CD4-positive, alpha-beta T cell treated with Interleukin-15 for 1 hour (primary cell): Measurements from ENCODE around the gene BRIX1.

Experiments
- DNase-seq: peaks from one replicate; pipeline ENCODE4 v3.0.0-alpha.2; 2020

The BRIX1 gene, protein sequence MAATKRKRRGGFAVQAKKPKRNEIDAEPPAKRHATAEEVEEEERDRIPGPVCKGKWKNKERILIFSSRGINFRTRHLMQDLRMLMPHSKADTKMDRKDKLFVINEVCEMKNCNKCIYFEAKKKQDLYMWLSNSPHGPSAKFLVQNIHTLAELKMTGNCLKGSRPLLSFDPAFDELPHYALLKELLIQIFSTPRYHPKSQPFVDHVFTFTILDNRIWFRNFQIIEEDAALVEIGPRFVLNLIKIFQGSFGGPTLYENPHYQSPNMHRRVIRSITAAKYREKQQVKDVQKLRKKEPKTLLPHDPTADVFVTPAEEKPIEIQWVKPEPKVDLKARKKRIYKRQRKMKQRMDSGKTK

GRCh38 chr5:34915139-34915855, at the start of gene BRIX1, which contains the start of gene RAD1:
Gene BRIX1 (plus strand): TSS chr5:34915711. CDS start chr5:34915739, 28 bp downstream.
Gene RAD1 (minus strand): TSS chr5:34915504. CDS start chr5:34914892, 612 bp downstream.
- DNase-seq, result peak; percentile 94

DNA sequence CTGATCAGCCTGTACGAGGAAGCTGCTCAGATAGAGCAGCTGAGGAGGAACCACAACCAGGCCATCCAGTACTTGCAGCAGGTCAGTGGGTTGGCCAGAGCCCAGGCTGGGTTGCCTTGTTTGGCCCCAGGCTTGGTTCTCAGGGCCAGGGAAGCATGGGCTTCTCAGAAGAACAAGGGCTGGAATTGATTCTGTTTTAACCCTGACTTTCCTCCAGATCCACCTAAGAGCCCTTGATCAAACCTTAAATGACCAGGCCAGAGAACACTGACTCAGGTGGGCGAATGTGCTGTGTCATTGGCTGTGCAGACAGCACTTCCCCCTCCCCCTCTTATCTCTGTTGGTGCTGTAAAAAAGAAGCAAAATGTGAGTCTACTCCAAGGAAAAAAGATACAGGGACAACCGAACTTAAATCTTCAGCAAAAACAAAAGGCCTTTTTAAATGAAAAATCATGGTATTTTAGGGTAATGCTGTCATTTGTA, 48.5 kb upstream of the BRIX1 start:
- DNase-seq, result no peak

GRCh38 chr5:34867660-34868059, 47.9 kb upstream of the BRIX1 start:
- no peak for DNase-seq

- no peak for DNase-seq
Observed at GRCh38 chr5:34868791-34869190, 46.7 kb upstream of the BRIX1 start.

DNA sequence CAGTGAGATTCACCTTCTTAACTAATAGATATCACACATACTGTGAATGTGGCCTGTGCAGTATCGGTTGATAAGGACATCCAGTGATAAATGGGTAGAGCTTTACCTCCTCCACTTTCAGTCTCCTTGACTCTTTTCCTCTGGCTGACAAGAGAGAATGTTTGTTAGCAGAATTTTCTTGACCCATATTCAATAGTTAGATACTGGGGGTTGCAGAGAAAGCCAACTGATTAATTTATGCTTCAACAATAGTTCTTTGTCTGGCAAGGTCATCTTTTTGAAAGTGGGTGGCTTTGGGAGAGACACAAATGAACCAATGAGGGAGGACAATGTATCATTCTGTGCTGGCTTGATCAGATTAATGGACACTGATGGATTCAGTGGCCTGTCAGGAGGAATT, 46.3 kb upstream of the BRIX1 start:
- DNase-seq, result no peak

GRCh38 chr5:34870382-34870781, 45.1 kb upstream of the BRIX1 start:
- DNase-seq, result no peak

DNA sequence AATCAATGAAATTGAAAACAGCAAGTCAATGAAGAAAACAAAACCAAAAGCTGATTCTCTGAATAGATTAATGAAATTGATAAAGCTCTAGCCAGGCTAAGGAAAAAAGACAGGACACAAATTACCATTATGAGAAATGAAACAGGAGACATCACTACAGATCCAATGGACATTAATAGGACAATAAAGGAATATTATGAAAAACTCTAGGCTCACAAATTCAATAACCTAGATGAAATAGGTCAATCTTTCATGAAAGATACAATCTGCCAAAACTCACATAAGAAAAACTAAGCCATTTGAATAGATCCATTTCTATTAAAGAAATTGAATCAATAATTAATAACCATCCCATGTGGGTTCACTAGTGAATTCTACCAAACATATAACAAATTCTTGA, 39.2 kb upstream of the BRIX1 start:
- DNase-seq, result no peak

DNA sequence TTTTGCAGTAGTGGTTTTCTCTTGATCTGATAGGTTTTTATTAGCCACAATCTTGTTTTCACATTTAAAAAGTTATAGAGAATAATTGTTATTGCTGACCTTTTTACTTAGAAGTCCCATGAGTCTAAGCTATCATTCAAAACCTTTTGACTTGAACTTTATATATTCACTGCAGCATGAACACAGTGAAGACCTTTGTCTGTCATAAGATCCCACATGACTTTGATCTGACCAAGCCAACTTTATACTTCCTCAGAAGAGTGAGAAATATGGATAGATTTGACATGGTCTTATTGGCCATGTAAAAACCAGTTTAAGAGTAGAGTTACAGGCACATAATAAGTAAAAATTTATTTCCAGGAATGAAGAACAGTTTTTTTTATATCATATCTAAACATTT, 34.3 kb upstream of the BRIX1 start:
- no peak for DNase-seq

- no peak for DNase-seq
Observed at GRCh38 chr5:34886392-34887119, 29.0 kb upstream of the BRIX1 start.

DNA sequence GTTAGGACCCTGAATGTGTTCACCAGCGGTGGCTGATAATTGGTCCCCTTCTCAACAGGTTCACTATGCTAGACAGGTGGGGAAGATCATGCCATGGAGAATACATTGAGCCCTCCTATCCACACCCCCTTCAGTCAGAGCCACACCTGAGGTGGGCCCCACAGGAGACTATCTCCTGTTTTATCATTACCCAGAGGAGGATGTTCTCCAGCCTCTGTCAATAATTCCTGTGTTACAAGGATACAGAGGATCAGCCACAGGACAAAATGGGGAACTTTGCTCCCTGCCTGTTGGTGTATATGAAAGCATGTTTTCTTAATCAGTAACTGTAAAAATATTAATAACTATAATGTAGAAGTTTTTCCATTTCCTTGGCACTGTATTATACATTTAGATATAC, 26.1 kb upstream of the BRIX1 start:
- DNase-seq, result no peak

GRCh38 chr5:34891981-34892380, 23.5 kb upstream of the BRIX1 start:
- DNase-seq, result no peak

- DNase-seq, result no peak
Observed at GRCh38 chr5:34892414-34892813, 23.1 kb upstream of the BRIX1 start.

DNA sequence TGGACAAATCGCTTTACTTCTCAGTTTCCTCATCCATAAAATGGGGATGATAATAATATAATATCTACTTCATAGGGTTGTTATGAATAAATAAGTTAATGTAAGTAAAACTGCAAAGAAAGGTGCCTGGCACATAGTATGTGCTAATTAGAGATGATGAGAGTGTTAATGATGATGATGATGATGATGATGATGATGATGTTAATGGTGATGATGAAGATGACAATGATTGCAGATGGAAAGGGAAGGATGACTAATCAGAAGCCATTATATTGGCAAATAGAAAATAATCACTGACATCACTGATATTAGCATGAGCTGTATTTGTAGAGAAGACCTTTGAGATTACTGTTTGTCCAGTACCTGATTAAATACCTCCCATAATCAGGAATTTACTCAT, 20.8 kb upstream of the BRIX1 start:
- no peak for DNase-seq

DNA sequence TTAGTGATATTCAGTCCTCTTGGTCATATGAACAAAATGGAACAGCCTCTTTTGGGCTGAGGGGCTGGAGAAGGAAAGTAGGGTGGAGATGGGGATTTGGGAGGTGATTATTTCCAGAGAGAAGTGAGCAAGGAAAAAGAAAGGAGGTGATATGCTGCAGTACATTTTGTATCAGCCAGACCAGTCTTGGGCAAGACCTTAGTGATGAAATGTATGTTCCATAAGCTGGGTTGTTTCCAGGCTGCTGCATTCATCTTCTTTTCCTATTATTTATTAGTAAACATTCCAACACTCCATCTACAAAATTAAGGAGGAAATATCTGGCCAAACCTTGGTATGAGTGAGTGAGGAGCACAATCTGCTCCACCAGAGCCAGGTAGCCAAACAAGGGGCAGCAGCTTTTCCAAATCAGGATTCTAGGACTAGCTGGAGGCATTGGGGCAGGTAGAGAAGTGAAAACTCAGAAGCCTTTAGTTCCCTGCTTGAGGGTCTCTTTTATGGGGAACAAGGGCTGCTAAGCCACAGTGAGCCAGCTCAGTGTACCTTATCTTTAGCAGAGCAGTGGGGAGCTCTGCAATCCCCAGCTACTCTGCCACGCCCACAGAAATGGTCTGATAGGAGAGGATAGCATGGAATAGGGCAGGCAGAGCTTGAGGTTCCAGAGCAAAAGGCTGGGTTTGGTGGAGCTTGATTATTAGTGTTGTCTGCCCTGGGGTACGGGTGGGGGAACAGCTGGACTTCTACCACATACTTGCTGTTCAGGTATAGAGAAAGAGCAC, 19.7 kb upstream of the BRIX1 start:
- DNase-seq, result no peak

DNA sequence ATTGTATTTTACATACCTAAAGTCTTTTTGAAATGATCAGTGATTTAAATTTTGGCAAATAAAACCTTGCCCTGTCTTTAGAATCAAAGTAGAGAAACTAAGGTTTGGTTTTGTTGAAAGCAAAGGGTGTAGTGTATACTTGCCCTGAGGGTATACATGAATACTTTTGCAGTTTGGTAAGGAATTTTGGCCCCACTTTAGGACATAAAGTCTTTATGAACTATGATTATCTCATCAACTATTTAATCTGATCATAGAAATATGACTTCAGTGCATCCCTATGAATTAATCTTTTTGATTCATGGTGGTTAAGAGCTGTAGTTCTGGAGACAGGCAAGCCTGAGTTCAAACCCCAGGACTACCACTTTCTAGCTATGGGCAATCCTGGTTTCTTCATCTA, 17.9 kb upstream of the BRIX1 start:
- no peak for DNase-seq

- DNase-seq, result peak; percentile 50
Observed at GRCh38 chr5:34898258-34898895, 17.1 kb upstream of the BRIX1 start.

DNA sequence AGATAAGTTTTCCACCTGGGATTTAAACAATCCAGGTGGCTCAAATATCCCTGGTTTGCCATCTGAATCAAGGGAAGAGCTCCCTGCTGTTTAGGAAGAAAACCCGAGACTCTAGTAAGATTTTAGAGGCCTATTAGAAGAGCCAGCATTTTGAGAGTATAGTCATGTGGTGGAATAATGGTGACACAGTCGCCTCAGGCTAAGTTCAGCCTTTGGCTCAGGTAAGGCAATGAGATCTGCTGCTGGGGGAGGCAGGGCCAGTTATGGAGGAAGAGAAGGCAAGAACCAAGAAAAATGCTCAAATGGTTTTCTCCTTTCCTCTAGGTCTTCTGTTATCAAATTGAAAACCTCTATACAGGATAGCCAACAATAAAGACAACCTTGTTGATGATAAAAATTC, 16.4 kb upstream of the BRIX1 start:
- no peak for DNase-seq

DNA sequence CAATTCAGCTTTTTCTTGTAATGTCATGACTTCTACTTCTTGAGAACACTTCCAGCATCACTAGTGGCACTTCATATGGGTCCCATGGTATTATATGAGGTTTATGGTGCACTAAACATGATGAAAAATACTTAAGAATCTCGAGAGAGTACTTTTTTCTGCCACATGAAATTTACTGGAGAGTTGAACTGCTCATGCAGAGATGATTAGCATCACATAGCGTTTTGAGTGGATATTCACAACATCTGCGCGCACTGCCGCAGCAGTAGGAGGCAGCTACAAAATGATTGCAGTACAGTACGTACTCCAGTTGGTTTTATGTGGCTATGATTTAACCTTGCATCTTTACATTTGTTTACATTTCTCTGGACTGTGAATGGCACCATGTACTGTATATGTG, 14.9 kb upstream of the BRIX1 start:
- no peak for DNase-seq

GRCh38 chr5:34903260-34903659, 12.3 kb upstream of the BRIX1 start:
- DNase-seq, result no peak

- no peak for DNase-seq
Observed at GRCh38 chr5:34905564-34905963, 9.9 kb upstream of the BRIX1 start.

- no peak for DNase-seq
Observed at GRCh38 chr5:34913072-34913471, 2.4 kb upstream of the BRIX1 start.

- DNase-seq, result no peak
Observed at GRCh38 chr5:34914671-34915138, 806 bp upstream of the BRIX1 start.
